ENCODE measurements around the gene APOM.

The APOM gene

DNA sequence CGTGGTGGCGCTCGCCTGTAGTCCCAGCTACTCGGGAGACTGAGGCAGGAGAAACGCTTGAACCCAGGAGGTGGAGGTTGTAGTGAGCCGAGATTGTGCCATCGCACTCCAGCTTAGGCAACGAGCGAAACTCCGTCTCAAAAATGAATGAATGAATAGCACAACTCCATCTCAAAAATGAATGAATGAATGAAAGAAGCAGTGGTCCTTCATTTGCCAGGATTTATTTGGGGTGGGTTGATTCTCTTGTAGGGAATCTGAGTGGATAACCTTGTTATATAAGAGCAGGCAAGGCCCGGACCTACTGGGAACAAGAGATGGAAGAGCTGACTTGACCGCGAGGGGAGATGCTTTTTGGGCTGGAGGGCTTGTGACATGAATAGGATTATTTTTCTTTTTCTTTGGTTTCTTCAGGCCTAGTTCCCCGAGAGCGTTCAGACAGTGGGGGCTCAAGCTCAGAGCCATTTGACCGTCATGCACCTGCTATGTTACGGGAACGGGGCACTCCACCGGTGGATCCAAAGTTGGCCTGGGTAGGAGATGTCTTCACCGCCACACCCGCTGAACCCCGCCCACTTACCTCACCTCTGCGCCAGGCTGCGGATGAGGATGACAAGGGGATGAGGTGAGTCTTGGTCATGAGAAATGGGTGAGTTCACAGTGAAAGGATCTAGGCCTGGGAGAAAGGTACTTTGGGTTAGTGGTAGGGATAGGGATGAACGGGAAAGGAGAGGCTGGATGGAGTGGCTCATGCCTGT lies 25.3 kb upstream of the APOM start:
- in situ Hi-C loops (cut with MboI; ENCODE audit: low sequenced_read_pairs): no loop called here

DNA sequence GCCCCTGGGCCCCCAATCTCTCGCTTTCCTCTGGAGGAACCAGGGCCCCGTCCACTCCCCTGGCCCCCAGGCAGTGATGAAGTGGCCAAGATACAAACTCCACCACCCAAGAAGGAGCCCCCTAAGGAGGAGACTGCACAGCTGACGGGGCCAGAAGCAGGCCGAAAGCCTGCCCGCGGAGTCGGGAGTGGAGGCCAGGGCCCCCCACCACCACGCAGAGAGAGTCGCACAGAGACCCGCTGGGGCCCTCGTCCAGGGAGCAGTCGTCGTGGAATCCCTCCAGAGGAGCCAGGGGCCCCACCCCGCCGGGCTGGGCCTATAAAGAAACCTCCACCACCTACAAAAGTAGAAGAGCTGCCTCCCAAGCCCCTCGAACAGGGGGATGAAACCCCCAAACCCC lies 24.5 kb upstream of the APOM start:
- in situ Hi-C loops (cut with MboI; ENCODE audit: low sequenced_read_pairs): no loop called here

DNA sequence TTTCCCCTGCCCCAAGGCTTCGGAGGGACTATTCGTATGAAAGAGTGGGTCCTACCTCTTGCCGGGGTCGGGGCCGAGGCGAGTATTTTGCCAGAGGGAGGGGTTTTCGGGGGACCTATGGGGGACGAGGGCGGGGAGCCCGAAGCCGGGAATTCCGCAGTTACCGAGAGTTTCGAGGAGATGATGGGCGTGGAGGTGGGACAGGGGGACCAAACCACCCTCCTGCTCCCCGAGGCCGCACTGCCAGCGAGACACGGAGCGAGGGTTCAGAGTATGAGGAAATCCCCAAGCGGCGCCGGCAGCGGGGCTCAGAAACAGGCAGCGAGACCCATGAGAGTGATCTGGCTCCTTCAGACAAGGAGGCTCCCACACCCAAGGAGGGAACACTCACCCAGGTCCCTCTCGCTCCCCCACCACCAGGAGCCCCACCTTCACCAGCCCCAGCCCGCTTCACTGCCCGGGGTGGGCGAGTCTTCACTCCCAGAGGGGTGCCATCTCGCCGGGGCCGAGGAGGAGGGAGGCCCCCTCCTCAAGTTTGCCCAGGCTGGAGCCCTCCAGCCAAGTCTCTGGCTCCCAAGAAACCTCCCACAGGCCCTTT lies 23.9 kb upstream of the APOM start:
- in situ Hi-C loops (cut with MboI; ENCODE audit: low sequenced_read_pairs): no loop called here

DNA sequence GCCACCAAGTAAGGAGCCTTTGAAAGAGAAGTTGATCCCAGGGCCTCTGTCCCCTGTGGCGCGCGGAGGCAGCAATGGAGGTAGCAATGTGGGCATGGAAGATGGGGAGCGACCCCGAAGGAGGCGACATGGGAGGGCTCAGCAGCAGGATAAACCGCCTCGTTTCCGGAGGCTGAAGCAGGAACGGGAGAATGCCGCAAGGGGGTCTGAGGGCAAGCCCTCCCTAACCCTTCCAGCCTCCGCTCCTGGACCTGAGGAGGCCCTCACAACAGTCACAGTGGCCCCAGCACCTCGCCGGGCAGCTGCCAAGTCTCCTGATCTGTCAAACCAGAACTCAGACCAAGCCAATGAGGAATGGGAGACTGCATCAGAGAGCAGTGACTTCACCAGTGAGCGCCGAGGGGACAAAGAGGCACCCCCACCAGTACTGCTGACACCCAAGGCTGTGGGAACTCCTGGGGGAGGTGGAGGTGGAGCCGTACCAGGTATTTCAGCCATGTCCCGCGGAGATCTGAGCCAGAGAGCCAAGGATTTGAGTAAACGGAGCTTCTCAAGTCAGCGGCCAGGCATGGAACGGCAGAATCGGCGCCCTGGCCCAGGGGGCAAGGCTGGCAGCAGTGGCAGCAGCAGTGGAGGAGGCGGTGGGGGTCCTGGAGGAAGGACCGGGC lies 23.3 kb upstream of the APOM start:
- in situ Hi-C loops (cut with MboI; ENCODE audit: low sequenced_read_pairs): no loop called here

DNA sequence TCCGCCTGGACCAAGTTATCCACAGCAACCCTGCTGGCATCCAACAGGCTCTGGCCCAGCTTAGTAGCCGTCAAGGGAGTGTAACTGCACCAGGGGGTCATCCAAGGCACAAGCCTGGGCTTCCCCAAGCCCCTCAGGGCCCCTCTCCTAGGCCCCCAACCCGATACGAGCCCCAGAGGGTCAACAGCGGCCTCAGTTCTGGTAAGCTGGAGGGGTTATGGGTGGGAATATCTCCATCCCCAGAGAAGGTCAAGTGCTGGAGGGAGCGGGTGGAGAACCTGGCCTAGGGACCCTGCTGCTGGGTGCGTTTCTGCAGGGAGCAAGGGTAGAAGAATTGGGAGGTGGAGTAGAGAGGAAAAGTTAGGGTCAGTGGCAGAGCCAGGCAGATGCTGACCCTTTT lies 22.2 kb upstream of the APOM start:
- in situ Hi-C loops (cut with MboI; ENCODE audit: low sequenced_read_pairs): no loop called here

DNA sequence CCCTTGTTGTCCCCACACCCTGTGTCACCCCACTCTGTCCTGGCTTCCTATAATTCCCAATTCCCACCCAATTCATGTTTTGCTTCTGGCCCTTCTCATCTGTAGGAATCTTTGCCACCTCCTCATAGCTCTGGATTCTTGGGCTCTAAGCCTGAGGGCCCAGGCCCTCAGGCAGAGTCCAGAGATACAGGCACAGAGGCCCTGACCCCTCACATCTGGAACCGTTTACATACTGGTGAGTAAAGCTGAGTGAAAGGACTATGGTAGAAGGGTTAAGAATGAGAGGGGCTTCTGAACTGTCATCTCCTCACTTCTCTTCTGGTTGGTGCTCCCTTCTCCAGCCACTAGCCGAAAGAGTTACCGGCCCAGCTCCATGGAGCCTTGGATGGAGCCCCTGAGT lies 21.6 kb upstream of the APOM start:
- in situ Hi-C loops (cut with MboI; ENCODE audit: low sequenced_read_pairs): no loop called here

DNA sequence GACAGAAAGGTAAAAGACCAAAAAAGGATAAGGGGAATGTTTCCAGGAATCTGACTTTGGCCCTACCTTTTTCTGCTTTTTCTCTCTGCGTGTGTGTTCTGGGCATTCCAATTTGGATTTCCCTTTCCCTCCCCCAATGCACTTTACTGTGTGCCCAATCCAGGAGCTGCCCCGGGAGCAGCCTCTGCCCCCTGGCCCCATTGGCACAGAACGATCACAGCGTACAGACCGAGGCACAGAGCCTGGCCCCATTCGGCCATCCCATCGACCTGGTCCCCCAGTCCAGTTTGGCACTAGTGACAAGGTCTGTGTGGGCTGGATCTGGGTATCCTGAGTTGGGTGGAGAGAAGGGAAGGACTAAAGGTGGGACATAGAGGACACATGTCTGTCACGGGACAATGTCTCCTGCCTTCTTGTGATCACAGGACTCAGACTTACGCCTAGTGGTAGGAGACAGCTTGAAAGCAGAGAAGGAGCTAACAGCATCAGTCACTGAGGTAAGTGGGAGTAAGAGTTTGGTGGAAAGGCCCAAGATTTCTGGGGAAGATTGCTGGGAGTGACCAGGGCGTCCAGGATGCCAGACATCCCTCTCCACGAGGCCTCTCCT lies 20.6 kb upstream of the APOM start:
- in situ Hi-C loops (cut with MboI; ENCODE audit: low sequenced_read_pairs): no loop called here

DNA sequence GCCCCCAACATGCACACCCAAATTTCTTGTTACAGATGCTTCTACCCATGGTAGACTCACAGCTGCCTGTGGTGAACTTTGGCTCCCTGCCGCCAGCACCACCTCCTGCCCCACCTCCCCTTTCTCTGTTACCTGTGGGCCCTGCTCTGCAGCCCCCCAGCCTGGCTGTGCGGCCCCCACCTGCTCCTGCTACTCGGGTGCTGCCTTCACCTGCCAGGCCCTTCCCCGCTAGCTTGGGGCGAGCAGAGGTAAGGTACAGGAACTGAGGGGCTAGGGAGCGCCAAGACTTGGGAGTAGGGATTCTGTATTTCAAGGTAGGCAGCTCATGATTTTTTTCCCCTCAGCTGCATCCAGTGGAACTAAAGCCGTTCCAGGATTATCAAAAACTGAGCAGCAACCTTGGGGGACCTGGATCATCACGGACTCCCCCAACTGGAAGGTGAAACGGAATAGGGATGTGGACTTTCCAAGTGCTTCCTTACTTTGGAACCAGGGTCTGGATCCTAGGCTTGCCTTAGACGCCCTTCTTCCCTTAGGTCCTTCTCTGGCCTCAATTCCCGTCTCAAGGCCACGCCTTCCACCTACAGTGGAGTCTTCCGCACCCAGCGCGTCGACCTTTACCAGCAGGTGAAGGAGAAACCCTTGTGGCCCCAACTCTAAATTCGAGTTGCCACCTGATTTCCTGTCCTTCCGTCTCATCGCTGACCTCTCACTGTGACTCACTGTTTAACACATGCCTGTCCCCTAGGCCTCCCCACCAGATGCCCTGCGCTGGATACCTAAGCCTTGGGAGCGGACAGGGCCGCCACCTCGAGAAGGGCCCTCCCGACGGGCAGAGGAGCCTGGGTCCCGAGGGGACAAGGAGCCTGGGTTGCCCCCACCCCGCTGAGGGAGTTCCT lies 18.7 kb upstream of the APOM start:
- in situ Hi-C loops (cut with MboI; ENCODE audit: low sequenced_read_pairs): no loop called here

DNA sequence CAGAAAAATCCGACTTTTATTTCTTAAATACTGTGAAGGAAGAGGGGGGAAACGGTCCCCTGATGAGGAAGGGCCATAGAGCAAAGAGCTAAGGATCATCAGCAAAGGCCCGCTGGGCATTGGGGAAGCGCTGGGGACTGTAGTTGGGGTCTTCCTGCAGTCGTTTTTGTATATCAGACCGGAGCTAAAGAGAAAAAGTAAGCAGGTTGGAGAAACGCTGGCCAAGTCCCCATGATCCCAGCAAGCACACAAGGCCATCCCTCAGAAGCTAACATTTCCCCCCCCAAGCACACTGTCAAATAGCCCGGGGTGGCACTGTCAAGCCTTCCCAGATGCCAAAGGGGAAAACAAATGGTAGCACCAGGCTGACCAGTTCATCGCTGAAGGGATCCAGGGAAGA lies 16.7 kb upstream of the APOM start:
- in situ Hi-C loops (cut with MboI; ENCODE audit: low sequenced_read_pairs): no loop called here

DNA sequence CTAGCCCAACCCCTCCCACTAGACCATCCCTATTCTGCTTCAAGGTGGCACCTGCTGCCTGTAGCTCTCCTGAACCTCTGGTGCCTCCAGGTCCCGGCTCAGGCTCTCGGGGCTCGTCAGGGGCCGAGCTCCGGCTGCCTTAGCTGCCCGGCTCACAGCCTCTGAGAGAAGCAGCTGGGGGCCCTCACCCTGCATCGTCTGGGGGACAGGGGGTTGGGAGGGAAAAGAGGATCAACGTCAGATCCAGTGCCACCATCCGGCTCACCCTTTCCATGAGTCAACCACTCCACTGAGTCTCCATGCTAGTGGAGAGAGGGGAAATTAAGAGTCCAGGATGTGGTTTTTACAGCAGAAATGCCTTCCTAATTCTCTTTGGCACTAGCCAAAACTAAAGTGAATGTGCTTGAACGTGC lies 16.2 kb upstream of the APOM start:
- in situ Hi-C loops (cut with MboI; ENCODE audit: low sequenced_read_pairs): no loop called here

DNA sequence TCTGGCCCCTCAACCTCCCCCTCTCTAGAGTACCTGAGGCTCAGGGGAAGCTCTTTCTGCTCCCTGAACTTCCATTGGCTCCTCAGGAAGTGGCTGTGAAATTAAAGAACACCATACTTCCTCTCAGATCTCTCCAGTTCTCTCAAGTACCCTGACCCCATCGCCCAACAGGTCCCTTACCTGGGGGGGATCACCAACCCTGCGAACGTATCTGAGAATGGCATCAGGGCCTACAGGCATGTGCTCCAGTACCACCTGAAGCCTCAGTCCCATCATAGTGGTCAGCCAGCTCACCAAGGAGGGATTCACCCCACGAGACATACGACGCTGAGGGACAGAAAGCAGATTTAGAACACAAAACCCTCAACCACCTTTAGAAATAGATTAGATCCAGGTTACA lies 15.1 kb upstream of the APOM start:
- in situ Hi-C loops (cut with MboI; ENCODE audit: low sequenced_read_pairs): no loop called here

DNA sequence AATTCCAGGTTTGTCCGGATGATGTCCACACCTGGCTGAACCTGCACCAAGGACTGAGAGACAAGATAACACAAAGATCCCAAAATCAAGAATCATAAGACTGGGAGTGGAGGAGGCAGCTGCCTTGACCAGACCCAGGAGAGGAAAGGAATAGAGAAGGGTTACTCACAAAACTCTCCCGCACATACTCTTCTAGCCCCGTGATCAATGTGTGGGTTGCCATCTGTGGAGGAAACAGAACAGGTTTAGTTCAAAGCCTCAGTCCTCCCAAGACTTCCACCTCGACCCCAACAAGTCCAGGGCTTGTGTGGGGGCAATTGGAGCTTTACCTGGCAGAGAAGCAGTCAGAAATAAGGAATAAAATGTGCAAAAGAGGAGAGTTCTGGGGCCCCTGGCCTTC lies 14.3 kb upstream of the APOM start:
- in situ Hi-C loops (cut with MboI; ENCODE audit: low sequenced_read_pairs): no loop called here

DNA sequence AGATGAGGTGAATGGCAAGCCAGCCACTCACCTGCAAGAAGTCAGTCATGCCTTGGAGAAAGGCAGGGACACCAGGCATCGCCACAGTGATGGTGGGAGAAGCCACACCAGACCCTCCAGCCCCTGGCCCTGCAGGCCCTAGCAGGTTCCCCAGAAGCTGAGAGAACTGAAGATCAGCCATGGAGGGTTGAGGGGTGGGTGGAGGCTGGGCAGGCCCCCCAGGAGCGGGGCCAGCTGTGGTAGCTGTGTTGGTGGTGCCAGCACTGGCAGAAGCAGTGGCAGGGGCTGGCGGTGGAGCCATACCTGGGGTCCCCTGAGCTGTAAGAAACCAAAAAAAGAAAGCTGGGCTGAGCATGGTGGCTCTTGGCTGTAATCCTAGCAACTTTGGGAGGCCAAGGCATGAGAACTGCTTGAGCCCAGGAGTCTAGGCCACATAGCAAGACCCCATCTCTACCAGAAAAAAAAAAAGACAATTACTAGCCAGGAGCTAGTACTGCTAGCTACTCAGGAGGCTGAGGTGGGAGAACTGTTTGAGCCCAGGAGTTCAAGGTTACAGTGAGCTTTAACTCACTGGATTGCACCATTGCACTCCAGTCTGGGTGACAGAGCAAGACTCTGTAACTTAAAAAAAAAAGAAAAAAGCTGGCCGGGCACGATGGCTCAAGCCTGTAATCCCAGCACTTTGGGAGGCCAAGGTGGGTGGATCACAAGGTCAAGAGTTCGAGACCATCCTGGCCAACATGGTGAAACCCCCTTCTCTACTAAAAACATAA lies 12.7 kb upstream of the APOM start:
- in situ Hi-C loops (cut with MboI; ENCODE audit: low sequenced_read_pairs): no loop called here

DNA sequence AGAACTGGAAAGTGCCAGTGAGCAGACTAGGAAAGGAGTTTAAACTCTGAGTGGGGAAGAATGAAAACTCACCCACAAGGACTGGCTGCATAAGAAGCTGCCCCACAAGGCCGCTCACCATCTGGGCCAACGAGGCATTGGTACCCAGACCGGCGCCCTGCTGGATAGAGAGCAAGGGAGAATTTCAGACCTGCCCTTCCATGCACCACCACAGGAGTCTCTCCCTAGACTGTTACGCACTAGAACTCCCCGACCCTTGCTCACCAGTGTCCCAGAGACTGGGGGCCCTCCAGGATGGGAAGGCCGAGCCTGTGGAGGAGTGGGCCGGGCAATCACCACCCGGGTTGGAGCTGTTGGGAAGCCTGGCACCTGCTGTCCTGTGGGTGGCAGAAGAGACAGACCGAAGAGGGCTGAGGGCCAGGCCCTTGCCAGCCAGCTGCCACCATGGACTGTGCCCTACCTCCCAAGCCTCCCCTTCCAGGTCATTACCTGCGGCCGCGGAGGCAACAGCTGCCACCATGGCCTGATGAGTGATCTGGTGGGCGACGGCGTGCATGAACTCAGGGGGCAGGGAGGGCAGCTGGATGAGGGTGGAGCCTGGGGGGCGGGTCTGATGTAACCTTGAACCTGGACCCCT lies 11.8 kb upstream of the APOM start:
- in situ Hi-C loops (cut with MboI; ENCODE audit: low sequenced_read_pairs): no loop called here

DNA sequence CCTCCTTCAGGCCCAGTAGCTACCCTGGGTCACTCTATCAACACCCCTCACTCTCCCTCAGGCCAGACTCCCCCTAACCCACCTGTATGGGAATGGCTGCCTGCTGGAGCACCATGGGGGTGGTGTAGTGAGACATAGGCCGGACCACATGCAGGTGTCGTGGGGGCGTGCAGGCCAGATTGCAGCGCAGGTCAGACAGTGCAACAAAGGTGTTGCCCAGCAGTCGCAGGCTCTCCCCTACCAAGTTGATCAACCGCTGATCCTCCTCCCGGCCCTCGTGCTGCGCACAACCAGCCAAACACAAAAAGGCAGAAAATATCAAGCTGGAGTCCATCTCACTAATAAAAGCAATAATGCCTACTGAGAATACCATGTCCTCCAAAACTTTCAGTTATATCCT lies 10.4 kb upstream of the APOM start:
- in situ Hi-C loops (cut with MboI; ENCODE audit: low sequenced_read_pairs): no loop called here

DNA sequence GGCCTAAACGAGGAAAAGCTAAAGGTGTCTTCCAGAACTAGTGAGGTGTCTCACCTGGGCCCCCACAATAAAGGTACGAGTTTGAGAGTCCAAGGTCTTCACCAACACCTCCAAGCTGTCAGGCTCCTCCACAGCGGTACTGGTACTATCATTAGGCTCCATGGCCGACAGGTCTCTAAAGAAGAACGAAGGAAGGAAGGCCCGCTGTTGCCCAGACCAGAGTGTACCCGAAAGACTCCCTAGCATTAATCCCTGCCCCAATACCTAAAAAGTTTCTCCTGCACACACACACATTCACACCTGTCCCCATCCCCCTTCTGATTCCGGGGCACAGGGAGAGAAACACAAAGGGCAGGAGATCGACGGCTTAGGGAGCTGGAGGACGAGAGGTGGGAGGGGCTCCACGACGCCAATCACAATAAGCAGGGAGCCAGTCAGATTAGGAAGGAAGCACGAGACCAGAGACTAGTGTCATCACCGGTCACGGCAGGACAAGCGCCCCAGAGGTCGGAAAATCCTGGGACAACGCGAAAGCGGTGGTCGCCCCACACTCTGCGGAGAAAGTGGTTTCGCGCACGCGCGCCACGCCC lies 4.0 kb upstream of the APOM start:
- in situ Hi-C loops (cut with MboI; ENCODE audit: low sequenced_read_pairs): no loop called here

DNA sequence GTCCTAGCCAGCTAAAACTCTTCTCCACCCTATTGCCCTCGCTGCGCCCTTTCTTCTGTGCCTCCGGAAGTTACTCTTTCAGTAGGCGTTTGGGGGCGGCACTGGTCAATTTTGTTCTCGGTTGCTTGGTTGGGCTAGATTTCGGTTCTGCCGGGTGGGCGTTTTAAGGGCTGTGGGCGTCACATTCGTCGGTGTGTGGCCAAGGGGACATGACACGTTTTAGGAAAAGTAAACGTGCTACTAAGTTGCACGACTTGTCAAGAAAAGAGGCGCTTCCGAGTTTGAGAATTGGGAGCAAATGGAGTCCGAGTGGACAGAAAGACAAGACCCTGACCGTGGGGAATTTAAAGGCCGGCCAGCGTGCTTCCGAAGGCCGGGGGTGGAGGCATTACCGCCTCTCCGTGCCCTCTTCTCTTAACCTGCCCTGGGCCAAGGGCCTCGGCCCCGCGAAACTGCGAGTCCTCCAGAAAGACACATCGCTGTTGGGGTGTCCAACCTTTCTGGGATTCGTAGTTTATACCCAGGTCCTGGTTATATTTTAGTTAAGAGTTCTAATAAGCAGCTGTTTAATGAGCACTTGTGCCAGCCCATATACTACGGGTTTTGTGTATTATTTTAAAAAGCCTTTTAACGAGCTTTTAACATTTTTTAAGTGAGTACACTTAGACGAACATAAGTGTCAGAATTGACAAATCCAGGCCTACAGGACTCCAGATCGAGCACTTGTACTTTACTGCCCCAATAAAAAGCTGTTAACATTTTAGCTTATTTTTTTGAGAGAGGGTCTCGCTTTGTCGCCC lies 2.6 kb upstream of the APOM start:
- in situ Hi-C loops (cut with MboI; ENCODE audit: low sequenced_read_pairs): no loop called here

DNA sequence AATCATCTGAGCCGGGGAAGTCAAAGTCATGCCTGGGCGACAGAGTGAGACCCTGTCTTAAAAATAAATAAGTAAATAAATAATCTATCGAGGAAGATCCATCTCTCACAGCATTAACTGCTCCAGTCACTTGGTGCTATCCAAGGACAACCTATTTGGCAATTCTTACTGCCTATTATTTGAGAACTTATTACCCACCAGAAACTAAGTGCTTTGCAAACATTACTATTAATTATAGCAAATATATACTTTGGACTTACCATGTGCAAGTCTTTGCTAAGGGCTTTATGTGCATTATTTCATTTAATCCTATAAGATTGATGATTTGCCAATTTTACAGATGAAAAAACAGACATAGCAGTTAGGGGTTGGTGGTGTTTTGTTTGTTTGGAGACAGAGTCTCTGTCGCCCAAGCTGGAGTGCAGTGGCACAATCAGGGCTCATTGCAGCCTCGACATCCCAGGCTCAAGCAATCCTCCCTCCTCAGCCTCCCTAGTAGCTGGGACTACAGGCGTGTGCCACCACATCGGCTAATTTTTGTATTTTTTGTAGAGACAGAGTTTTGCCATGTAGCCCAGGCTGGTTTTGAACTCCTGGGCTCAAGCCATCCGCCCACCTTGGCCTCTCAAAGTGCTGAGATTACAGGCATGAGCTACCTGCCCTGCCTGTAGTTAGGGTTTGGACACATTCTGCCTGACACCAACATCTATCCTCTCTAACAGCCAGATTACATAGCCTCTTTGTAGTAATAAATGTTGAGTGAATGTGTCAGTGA lies 933 bp upstream of the APOM start:
- in situ Hi-C loops (cut with MboI; ENCODE audit: low sequenced_read_pairs): no loop called here
